Colon (tissue), 2 donors: ENCODE results near the gene KNSTRN.

ENCODE experiments used
- FAIRE-seq: peaks from 2 replicates; lab custom pipeline; 2012; peaks lifted over from hg19 to GRCh38; lab: Jason Lieb, UNC
- donor health status: control.
- donor health status: control.

KNSTRN gene

DNA sequence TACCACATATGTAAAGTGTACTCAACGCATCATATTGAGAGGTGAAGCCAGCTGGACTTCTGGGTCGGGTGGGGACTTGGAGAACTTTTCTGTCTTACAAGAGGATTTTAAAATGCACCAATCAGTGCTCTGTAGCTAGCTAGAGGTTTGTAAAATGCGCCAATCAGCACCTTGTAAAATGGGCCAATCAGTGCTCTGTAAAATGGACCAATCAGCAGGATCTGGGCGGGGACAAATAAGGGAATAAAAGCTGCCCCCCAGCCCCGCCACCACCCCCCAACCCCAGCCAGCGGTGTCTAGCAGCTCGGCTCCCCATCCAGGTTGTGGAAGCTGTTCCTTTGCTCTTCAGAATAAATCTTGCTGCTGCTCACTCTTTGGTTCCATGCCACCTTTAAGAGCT lies 16.8 kb downstream of the KNSTRN start:
- FAIRE-seq = no peak

GRCh38 chr15:40405501-40406381 lies 23.2 kb downstream of the KNSTRN start, which contains the start of gene IVD:
Gene IVD (plus strand): TSS chr15:40405795. CDS start chr15:40405828, 33 bp downstream.
- FAIRE-seq = no peak

GRCh38 chr15:40407330-40407990 lies 24.9 kb downstream of the KNSTRN start:
- no peak for FAIRE-seq

DNA sequence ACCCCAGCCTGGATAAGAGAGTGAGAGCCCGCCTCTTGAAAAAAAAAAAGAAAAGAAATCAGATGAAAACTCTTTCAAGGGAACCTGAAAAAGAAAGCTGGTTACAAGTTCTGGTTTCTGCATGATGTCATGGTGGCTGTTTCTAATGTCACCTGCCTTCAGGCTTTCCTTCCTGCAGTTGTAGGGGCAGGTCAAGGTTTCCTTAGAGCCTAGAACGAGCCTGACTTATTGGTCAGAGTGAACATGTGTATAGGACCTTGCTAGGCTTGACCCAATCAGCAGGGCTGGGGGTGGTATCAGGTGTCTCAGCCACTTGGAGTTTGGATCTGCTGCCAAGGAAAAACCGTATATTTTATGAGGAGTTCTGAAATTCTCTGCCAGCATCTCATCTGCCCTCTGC lies 26.8 kb downstream of the KNSTRN start:
- FAIRE-seq = no peak

DNA sequence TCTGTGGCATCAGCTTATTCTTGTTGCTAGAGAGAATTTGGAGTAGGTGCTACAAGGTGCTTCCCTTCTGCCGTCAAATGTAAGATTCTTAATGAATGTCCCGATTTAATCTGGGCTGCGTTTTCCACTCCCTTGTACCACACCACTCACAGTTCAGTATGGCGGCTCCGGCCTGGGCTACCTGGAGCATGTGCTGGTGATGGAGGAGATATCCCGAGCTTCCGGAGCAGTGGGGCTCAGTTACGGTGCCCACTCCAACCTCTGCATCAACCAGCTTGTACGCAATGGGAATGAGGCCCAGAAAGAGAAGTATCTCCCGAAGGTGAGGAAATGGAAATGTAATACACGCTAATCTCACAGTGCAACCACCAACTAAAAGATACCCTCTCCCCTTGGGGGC lies 28.0 kb downstream of the KNSTRN start:
- no peak for FAIRE-seq

GRCh38 chr15:40412095-40412759 lies 29.7 kb downstream of the KNSTRN start:
- no peak for FAIRE-seq

DNA sequence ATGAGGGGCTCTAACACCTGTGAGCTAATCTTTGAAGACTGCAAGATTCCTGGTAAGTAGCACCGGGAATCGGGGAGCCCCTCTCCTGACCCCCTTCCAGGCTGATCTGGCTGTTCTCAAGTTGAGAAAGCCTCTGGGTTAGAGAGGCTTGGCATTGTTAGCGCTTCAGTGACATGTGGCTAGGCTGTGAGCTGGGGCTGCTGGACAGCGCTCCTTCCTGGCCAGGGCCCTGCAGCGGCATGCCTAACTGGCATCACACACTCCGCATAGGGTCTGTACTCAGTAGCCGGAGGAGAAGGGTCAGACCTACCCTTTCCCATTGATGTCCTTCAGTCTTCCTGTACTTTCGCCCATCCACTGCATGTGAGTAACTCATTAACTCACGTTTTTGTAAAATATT lies 30.5 kb downstream of the KNSTRN start:
- FAIRE-seq = no peak

DNA sequence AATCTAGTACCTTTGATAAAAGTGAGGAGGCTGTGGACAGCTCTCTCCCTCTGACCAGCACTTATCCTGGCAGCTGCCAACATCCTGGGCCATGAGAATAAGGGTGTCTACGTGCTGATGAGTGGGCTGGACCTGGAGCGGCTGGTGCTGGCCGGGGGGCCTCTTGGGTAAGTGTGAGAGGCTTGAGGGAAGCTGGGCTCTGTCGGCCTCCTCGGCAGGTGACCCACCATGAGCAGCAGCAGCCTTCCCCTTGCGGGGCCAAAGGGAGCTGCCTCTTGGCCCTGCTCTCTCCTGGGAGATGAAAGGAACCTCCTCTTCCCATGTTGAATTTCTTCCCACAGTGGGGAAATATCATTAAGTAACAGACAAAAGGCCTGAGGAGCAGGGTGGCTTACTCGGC lies 32.3 kb downstream of the KNSTRN start:
- FAIRE-seq = no peak

DNA sequence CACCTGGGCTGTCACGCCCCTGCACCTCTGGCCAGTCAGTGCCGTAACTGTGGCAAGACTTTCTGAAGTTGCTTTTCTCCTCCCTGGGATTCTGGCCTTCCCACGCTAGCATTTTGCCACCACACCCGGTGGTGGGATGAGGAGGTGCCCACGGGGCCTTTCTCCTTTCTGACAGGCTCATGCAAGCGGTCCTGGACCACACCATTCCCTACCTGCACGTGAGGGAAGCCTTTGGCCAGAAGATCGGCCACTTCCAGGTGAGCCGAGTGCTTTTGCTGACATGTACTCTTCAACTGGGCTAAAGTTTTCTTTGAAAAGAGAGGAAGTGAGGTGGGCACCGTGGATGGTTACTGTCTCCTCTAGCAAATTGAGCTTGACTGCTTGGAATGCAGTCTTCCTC lies 32.7 kb downstream of the KNSTRN start:
- no peak for FAIRE-seq

GRCh38 chr15:40416056-40416455 lies 33.5 kb downstream of the KNSTRN start:
- no peak for FAIRE-seq

DNA sequence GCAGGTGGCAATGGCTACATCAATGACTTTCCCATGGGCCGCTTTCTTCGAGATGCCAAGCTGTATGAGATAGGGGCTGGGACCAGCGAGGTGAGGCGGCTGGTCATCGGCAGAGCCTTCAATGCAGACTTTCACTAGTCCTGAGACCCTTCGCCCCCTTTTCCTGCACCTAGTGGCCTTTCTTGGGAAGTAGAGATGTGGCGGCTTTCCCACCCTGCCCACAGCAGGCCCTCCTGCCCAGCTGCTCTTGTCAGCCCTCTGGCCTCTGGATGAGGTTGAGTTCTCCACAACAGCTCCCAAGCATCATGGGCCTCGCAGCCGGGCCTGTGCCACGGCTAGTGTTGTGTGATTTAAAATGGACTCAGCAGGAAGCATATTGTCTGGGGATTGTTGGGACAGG lies 35.6 kb downstream of the KNSTRN start:
- FAIRE-seq = no peak

DNA sequence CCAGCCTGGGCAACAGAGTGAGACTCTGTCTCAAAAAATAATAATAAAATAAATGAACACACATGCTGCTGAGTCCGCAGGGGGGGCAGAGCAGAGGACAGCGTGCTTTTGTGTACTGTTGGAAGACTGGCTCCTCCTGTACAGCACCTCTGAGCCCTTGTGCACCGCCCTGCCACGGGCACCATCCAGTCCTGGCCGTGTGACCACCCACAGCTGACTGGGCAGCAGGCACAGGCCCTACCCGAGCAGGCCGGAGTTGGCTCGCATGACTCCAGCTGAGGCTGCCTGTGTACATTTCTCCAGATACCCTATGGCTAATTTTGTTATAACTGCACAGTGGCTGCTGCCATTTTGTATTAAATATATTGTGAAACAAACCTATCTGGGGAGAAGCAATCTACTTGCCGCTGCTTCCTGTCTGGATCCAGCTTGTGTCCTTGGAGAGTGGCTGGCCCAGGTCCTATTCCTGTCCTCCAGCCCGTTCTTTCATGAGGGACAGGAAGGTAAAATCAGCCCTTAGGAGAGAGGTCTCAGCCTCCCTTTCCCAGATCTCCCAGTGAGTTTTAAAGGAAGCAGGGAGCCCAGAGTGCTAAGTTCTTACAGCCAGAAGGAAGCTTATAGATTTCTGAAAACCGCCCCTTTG lies 37.7 kb downstream of the KNSTRN start:
- FAIRE-seq = no peak

DNA sequence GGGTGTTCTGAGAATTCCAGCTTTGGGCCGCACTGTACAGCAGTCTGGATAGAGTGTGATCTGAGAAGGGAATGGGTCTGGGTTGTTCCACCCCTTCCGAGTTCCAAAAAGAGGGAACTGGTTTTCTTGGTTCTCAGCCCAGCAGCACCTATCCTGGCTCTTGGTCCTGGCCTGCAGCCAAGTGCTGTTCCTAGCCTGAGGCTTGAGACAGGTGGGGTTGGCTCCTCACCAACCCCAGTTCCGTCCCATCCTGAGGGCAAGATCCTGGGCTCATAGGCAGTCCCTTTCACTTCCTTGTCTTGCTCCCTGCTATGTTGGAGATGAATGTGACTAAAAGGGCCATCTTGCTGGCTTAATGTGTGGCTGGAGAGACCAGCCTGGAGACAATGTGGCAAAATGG lies 38.3 kb downstream of the KNSTRN start:
- no peak for FAIRE-seq

DNA sequence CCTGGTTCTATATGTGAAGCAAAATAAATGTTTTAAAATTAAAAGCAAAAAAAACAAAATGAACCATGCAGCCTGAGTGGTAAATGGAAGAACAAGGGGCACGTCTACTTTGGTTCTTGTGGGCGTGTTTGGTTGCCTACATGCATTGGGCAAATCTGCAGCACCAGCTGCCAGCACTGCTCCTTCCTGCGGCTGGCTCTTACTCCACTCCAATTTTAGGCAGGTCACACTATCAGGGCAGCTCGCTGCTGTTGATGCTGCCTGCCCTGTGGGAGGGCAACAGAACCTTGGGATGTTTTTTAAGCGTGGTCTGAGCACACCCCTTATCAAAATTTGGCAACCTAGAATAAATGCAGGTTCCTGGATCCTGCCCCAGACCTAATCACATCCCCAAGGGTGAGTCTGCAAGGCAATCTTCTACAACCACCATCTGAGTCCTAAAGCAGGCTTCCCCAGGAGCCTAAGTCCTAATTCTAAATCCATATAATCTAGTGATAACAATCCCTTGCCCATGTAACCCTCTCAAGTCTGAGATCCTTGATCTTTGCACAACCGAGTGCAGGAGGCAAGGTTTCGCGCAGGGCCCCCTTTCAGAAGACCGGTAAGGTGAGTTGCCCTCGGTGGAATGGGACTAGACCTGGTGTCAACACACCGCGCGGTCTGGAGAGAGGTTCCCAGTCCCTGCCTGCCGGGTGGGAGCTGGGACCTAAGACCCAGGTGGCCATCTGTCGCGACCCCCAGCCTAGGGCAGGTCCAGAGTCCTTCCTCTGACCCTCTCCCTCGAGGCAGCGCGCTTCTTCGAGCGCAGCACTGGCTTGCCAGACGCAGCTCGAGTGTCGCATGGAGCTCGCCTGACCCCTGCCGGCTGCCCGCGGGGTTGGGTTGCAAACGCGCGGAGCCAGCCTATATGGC lies 39.0 kb downstream of the KNSTRN start:
- no peak for FAIRE-seq

DNA sequence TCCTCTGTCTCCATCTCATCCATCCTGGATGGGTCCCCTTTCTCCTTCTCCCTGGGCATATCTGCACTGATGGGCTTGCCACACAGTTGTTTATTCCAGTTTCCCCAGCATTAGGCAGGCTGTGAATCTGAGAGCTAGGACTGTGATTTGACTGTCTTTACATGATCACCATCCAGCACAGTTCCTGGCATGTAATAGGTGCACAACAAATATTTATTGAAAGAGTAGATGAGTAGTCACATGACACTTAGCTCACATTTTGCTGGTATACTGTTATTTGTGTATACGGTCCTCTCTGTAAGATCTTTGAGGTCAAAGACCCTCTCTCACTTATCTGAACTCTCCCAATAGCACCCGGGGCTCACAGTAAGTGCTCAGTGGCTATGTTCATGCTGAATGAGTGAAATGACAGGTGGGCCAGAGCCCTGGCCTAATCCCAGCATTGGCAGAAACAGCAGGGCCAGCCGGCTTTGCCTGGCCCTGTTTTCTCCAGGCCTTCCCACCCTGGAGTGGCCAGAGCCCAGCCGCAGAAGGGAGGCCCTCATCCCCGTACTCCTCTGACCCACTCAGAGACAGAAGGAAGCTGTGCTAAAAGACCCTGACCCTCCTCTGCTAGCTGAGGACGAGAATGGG lies 42.1 kb downstream of the KNSTRN start:
- no peak for FAIRE-seq

DNA sequence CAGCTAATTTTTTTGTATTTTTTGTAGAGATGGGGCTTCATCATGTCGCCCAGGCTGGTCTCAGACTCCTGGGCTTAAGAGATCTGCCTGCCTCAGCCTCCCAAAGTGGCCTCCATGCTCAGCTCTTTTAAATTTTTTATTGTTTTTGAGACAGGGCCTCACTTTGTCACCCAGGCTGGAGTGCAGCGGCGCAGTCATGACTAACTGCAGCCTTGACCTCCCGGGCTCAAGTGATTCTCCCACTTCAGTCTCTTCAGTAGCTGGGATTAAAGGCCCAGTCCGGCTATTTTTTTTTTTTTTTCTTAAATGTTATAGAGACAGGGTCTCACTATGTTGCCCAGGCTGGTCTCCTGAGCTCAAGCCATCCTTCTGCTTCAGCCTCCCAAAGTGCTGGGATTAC lies 43.2 kb downstream of the KNSTRN start:
- FAIRE-seq = no peak

GRCh38 chr15:40427188-40427587 lies 44.7 kb downstream of the KNSTRN start:
- FAIRE-seq = no peak

DNA sequence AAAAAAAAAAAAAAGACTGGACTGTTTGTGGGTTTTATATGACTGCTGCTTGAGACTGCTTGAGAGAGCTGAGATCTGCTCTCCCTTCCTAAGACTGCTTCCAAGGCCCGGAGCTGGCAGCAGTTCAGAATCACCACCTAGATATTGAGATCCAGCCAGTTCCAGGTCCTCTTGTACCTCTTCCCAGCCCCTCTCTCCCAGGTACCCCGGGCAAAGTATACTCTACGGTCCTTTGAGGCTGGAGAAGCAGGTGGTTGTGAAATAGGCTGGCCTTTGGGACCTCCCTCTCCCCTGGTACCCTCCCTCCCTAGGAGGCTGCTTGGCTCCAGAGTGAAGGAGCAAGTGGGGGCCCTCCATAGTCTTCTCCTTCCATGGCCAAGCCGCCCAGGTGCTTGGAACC lies 45.7 kb downstream of the KNSTRN start:
- FAIRE-seq = no peak

DNA sequence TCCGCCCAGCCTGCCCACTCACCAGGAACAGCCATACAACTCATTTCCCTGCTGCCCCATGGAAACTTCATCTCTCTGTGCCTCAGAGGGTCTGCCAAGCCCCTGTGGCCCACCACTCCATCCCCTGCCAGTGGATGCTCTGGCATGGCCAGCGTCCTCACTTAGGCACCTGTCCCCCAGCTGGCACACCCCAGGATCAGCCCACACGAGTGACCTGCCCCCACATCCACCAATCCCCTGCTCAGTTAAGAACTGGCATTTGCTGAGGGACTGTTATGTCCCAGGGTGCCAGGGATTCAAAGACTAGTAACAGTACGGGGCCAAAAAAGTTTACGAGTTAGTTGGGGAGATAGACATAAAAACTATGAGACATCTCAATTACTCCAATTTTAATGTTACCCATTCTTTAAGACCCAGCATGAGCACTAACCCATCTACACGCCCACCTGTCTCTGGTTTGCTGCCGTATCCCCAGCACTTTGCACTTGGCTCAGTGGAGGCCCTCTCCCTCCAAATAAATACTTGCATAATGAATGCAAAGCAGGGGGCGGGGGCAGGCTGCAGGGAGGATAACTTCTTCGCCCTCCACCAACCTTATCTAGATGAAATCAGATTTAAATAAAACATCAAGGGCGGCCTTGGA lies 46.7 kb downstream of the KNSTRN start:
- no peak for FAIRE-seq

- no peak for FAIRE-seq
These were observed 47.8 kb downstream of the KNSTRN start for GRCh38 chr15:40430271-40430805.
